Endometrial microvascular endothelial cells (primary cell): ENCODE results near the gene PKD2. TPM values are rescaled to one million over a fixed set of nuclear protein-coding genes. Genes with fewer than 3 reads are reported as not detected.
"Not testable (repeated sequence)": the region's sequence is repeated elsewhere in the genome, so short reads cannot be mapped to it uniquely, and the experiment has no call there.

Experiments
- in situ Hi-C: cut with HindIII; loops from 2 replicates; pipeline ENCODE4 v1.10.0; 2017; ENCODE audit warnings: low sequenced_read_pairs, low pct_unique_long_range_greater_than_20kb; ENCODE audit errors: inconsistent ontology term
- total RNA-seq: library from RNA; depleted of rRNA; stranded (reverse); fragments of >200 nt; gene quantifications from one replicate; pipeline ENCODE4 v1.2.3, GENCODE V29; 2015; ENCODE audit errors: inconsistent ontology term

Gene PKD2
- total RNA-seq, 1 donor from 2014 or later, result 17.4 TPM

DNA sequence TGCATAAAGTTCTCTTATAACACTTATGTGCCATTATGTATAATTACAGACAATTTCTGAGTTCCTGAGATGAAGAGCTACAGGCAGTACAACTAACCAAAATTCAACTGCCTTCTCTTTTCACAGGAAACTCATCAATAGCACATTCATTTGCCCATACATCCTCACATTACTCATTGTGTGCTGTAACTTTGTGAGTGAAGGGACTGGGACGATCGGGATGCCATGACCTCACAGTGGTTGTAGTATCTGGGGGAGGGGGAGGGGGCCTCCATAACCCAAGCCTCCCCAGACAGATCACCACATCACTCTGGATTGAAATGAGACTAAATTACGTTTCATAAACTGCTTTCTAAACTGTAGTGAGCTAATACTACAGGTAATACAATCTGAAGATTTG lies 90.3 kb downstream of the PKD2 start:
- in situ Hi-C loops, result no loop called here

DNA sequence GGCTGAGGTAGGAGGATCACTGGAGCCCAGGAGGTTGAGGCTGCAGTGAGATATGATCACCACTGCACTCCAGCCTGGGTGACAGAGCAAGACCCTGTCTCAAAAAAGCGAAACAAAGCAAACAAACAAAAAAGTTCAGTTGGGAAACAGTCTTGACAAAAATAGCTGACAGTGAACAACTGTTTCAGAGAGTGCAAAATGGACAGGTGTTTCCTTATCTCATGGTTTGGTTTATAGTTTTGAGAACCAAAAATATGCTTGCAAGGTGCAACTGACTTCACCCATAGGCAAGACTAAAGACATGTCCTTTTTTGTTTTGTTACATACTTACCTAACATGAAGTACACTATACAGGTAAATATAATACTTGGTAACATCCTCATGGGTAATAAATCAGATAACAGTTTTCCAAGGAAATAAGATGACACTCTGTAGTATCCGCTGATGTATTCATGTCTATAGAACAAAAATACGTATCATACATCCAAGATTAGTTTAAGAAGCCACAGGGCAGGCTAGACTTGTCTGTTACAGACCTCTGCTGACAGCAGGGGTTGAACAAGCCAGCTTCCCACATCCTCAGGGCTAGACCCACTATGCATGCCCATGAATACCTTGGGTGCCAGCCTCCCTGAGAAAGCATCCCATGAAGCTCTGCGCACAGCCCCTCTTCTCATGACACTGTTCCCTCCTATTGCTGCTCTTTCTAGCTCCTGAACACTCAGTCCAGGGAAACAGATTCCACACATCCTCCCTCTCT lies 91.7 kb downstream of the PKD2 start:
- in situ Hi-C loops, result no loop called here

DNA sequence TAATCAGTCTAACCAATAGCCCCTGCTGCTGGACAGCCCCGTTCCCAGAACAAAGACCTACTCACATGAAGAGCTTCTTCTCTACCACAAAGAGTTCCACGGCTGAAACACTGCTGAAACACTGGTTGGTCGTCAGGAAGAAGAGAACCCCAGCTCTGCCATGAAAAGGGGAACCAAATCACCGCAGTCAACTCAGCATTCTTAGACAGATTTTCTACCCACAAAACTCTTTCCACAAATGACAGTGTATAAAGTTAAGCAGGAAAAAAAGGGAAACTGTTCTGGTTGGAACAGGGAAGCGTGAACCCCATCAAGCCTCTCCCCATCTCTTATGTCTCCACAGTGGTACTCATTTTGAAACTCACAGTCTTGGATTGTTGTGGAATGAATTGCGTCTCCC lies 93.7 kb downstream of the PKD2 start:
- in situ Hi-C loops, result no loop called here

DNA sequence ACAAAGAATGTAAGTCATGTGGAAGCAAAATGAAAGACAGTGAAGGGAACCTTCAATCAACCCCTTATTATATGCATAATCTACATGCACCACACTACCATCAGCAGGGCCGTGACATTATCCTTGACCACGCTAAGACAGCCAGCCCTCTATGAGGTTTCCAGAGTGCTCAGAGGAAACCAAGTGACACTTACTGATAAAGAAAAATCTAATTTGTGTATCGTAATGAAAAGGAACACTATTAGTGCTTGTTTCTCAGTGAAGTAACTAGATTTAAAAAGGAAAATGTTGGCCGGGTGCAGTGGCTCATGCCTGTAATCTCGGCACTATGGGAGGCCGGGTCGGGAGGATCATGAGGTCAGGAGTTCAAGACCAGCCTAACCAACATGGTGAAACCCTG lies 94.6 kb downstream of the PKD2 start:
- in situ Hi-C loops, result no loop called here

DNA sequence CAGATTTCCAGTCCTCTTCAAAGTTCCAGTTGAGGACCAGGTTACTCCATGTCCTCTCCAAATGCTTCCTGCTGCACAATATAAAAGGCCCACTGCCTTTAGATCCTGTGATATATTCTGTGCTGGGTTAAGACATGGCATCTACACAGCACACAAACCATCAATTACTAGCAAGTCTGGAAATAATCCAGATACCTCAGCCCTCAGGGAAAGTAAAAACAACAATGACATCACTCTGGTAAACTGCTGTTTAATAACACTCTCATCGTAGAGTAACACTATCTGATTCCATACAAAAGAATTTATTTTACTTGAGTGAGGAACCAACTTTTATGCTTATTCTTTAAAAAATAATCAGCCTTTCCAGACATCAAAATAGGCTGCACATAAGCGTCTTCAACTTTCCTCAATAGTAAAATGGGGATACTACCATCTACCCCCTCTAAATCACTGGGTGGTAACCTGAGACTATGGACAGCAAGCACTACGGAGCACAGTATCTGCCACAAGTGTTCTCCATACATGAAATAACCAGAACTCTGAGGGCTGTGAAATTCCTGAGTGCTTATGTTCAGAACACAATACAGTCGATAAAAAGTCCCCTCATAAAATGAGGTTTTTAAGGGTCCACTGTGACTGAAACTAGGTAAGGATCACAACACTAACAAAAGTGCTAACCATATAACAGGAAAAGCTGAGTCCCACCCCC lies 97.6 kb downstream of the PKD2 start:
- in situ Hi-C loops, result no loop called here

DNA sequence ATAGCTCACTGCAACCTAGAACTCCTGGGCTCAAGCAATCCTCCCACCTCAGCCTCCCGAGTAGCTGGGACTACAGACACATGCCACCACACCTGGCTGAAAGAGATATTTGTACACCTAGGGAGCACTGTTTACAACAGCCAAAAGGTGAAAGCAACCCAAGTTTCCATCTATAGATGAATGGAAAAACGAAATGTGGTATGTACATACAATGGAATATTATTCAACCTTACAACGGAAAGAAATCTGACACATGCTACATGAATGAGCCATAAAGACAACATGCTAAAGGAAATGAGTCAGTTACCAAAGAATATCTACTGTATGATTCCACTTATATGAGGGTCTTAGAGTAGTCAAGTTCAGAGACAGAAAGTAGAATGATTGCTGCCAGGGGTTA lies 98.8 kb downstream of the PKD2 start:
- in situ Hi-C loops, result no loop called here

DNA sequence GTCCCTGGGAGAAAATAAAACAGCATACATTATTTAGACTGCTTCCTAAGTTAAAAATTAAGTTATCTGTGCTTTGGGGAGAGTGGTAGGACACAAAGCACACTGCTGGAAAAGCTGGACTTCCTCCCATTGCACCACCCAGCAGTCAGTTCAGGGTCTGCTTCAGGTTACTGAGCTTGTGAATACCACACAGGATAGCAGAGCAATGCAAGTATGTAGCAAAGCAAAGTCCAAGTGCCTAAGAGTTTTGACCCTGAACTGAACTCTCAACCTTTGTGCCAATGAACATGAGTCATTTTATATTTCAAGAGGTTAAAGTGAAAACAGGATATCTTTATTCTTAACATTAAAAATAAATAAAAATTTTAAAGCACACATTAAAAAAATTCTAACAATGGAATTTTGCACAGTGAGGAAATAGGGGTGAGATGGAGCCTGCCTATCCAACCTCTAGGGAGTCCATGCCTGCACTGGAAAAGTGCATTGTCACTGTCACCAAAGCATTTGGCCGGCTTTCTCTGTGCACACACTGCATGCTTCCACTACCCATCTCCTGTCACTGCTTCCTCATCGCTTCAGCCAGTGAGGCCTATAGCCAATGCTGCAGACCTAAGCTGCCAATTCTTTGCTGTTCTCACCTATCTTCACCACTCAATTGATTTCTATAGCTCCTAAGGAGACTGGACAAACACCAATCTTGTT lies 100.1 kb downstream of the PKD2 start:
- in situ Hi-C loops, result no loop called here

DNA sequence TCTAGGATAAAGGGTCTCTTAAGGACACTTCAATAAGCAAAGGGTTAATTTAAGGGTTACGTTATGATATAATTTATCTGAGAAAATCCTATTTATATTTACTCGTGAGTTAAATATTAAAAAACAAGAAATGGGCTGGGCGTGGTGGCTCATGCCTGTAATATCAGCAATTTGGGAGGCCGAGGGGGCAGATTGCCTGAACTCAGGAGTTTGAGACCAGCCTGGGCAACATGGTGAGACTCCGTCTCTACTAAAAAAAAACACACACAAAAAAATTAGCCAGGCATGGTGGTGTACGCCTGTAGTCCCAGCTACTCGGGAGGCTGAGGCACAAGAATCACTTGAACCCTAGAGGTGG lies 100.7 kb downstream of the PKD2 start:
- in situ Hi-C loops, result not testable (repeated sequence)

DNA sequence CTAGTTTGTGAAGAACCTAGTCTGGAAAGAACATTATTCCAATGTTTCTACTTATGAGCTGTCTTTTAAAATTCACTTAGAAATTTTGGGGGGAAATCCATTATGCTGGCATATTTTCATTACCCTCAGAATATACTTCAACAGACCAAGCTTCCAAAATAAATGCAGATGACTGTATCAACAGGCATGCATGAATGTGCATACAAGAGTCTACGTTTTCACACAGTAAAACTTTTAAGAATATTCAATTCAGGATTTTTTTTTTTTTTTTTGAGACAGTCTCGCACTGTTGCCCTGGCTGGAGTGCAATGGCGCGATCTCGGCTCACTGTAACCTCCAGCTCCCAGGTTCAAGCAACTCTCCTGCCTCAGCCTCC lies 101.3 kb downstream of the PKD2 start:
- in situ Hi-C loops, result no loop called here

DNA sequence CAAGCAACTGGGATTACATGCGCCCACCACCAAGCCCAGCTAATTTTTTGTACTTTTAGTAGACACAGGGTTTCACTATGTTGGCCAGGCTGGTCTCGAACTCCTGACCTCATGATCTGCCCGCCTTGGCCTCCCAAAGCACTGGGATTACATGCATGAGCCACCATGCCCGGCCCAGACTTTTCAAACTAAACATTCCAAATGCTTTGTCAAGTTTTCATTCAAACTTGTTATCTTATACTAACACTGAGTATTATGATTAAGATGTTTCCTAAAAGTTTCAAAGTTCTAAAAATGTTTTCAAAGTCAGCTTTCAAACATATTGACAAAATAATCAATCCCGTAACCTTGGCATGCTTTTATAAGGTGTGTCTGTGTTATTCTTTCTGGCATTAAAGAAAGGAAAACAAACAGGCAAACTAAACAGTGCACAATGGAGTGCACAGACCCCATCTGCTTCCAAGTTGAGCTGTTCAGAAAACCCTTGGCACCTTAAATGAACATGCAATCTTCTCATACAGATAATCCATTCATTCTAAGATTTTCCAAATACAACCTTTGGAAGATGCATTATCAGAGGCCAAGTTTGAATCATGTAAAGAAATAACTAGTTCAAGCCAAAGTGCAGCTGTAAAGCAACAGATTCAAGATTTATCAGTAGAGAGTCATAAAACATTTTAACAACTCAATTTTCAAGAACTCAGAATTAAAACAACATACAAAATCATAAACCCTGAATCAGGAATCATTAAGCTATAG lies 101.9 kb downstream of the PKD2 start:
- in situ Hi-C loops, result no loop called here

DNA sequence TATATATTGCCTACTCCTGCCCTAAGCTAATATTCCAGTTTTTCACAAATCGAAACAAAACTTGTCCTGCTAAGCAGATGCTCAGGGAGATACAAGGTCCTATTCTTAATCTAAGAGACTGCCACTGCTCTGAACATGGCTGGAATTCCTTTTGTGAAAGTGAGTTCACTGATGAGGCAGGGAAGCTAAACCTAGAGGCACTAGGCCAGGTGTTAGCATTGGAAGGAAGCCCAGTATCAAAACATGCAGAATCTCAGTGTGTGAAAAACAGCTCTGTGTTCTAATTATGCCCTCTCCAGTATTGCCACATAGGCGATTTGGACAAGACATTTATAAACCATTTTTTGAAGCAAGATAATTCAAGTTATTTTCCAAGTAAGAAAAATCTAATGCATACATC lies 103.4 kb downstream of the PKD2 start:
- in situ Hi-C loops, result no loop called here

DNA sequence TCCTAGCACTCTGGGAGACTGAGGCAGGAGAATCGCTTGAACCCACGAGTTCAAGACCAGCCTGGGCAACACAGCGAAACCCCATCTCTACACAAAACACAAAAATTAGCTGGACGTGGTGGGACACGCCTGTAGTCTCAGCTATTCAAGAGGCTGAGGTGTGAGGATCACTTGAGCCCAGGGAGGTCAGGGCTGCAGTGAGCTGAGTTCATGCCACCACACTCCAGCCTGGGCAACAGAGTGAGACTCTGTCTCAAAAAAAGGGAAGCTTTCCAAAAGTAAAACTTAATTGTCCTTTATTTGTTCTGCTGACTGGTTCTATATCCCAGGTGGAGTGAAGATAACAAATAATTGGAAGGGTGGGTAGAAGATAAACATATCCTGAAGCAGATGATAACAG lies 105.4 kb downstream of the PKD2 start:
- in situ Hi-C loops, result no loop called here

DNA sequence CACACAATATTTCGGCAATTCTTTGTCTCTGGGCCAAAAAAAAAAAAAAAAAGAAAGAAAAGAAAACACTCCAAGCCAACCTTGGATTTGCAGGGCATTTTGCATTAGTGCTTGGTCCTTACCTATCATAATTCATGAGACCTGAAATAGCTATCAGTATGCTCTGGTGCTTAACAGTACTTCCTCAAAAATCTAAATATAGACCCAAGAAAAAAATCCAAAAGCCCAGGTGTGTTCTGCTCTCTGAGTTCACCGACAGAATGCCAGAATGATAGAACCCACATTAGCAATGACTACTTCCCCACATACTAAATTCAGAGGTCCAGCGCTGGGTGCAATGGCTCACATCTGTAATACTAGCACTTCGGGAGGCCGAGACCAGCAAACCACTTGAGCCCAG lies 108.2 kb downstream of the PKD2 start:
- in situ Hi-C loops, result no loop called here

DNA sequence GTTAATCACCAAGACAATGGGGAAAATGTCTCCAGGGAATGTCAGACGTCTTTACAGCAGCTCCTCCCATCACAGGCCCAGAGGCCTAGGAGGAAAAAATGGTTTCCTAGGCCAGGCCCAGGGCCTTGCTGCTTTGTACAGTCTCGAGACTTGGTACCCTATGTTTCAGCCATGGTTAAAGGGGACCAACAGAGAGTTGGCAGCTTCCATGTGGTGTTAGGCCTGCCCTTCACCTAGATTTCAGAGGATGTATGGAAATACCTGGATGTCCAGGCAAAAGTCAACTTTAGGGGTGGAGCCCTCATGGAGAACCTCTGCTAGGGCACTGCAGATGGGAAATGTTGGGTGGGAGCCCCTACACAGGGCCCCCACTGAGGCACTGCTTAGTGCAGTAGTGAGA lies 112.5 kb downstream of the PKD2 start:
- in situ Hi-C loops, result no loop called here

DNA sequence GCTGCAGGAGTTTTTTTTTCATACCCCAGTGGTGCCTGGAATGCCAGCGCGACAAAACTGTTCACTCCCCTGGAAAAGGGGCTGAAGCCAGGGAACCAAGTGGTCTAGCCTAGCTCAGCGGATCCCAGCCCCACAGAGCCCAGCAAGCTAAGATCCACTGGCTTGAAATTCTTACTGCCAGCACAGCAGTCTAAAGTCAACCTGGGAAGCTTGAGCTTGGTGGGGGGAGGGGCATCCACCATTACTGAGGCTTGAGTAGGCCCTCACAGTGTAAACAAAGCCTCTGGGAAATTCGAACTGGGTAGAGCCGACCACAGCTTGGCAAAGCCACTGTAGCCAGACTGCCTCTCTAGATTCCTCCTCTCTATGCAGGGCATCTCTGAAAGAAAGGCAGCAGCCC lies 114.8 kb downstream of the PKD2 start:
- in situ Hi-C loops, result not testable (repeated sequence)

Other genes starting within 250 kb of the PKD2 start
- not detected for gene IBSP, start 208.1 kb upstream of the PKD2 start, total RNA-seq
- not detected for gene MEPE, start 174.7 kb upstream of the PKD2 start, total RNA-seq
- not detected for gene SPP1, start 31.9 kb upstream of the PKD2 start, total RNA-seq
- gene ABCG2, start 151.0 kb downstream of the PKD2 start, total RNA-seq, result 8.9 TPM